Activated CD4-positive, CD25-positive, alpha-beta regulatory T cell treated with anti-CD3 and anti-CD28 coated beads, Interleukin-2, amount 50 U/mL, for 24 hours (primary cell): ENCODE results near the gene PSMA4.
"Not testable (repeated sequence)": the region's sequence is repeated elsewhere in the genome, so short reads cannot be mapped to it uniquely, and the experiment has no call there.

ENCODE experiments used
- ATAC-seq, 2 donors: fragments of 150-1000 bp; cut with Tn5 transposase; one replicate each; pipeline ENCODE4 v1.10.0; 2021; ENCODE audit warnings: mild to moderate bottlenecking in 1 of 2, moderate library complexity in 1 of 2

Gene PSMA4

GRCh38 chr15:78540141-78540870, at the start of gene PSMA4:
PSMA4 (plus strand) TSS chr15:78540444; CDS start chr15:78541928, 1,484 bp downstream.
- ATAC-seq: peak; percentile 82 to 85

DNA sequence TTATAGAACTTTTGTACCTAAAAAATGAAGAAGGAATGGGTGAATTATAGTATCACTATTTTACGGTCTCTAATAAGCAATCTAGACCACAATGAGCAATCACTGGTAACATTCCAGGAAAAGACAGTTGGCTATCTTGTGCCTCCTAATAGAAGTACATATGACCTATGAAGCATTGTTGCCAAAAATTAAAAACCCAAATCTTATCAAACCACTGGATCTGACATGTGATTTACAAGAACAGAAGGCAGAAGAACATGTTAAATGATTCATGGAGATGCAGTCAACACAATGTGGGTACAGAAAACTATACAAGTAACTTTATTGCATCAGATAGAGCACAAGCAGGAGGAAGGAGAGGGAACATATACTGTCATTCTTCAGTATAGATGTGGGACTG, 47.4 kb upstream of the PSMA4 start:
- ATAC-seq: peak in 1 of 2 donors; percentile 51

DNA sequence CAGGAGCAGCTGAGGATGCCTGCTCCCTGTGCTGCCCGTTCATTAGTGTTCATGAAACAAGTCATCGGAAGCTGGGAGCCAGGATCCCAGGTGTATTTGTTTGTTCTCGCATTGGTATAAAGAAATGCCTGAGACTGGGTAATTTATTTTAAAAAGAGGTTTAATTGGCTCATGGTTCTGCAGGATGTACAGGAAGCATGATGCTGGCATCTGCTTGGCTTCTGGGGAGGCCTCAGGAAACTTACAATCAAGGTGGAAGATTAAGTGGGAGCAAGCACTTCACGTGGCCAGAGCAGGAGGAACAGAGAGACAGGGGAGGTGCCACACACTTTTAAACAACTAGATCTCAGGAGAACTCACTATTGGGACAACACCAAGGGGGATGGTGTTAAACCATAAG, 38.4 kb upstream of the PSMA4 start:
- no peak for ATAC-seq

- no peak for ATAC-seq
These were observed 37.6 kb upstream of the PSMA4 start for GRCh38 chr15:78502641-78503040.

DNA sequence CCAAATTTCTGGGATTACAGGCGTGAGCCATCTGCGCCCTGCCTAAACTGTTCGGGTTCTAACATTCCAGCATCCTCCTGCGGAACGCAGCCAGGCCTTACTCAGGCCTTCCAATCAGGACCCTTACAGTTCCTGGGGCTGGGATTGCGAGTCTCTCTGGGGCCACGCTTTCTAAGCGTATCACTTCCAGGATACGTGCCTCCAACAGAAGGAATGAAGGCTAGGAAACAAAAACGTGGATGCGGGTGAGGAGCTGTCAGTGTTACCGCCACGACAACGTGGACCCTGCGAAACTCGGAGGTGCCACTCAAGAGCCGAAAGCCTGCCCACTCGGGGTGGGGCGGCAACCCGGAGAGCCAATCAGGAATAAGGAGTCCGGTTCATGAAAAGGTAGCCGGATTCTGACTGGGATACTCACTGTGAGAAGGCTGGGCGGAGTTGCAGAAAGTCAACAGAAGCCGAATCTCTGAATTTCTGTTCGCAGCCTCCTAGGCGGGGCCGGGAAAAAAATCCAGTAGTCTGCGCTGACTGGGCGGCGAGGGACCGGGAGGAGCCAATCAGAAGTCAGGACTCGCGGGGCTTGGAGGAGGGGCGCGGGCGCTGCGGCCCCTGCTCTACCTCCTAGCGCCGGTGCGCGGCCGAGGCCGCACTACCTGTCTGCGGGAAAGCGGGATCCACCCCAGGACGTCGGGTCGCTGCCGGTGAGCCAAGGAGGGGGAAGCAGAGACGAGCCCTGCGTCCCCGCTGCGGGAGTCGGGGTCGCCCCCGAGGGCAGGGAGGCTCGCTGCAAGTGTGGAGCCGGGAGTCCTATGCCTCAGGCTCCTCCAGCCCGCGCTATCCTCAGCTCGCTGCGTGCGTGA, 33.0 kb upstream of the PSMA4 start, which contains the start of gene HYKK:
TSS of gene HYKK (plus strand) at position 607 of the 860 bp plus-strand sequence. CDS start 5,512 bp downstream, outside the sequence.
- peak; percentile 90 to 94 for ATAC-seq

DNA sequence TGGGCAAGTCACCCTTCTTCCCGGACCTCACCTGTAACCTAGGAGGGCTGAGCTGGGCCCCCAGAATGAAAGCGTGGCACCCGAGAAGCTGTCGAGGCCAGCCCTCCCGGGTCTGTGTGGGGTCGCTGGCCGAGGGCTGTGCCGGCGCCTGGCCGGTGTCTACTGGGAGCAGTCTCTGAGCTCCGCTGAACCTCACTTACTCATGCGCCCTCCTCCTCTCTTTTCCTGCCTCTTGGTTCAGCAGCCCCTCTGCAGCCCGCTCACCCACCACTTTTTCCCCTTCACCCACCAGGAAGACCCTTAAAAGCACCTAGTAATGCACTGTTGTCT, 32.4 kb upstream of the PSMA4 start:
- ATAC-seq: no peak

DNA sequence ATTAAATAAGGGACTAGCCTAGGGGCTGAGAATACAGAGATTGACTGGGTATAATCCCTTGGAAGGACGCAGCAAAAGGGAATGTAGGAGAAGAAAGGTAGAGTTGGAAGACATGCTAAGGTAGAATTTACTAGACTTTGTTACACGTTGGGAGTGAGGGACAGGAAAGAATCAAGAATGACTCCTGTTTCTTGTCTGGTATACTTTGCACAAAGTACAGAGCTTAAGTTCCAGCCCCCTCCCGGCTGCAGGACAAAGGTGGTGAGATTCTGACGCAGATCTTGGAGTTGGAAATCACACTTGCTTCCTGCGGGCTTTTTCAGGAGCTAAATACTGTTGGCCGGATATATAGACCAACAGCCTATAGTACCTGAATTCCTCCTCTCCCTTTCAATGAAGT, 32.0 kb upstream of the PSMA4 start:
- ATAC-seq: no peak

DNA sequence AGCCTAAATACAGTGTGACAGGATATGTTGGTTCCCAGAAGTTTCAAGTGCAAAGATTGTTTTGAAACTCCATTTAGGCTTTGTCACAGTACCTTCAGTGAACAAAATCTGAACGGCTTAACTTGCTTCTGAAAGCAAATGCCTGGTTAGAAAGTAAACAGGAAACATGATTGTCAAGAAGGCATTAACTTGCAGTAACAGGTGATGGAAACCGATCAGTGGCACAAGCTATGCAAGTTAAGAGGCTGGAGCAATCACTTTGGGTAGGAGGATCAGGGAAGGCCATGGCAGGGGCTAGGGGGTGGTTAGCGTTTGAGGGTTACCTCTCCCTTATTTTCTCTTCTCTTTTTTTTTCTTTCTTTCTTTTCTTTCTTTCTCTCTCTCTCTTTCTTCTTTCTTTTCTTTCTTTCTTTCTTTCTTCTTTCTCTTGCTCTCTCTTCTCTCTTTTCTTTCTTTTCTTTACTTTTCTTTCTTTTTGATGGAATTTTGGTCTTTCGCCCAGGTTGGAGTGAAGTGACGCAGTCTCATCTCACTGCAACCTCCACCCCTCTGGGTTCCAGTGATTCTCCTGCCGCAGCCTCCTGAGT, 30.4 kb upstream of the PSMA4 start:
- ATAC-seq: no peak

DNA sequence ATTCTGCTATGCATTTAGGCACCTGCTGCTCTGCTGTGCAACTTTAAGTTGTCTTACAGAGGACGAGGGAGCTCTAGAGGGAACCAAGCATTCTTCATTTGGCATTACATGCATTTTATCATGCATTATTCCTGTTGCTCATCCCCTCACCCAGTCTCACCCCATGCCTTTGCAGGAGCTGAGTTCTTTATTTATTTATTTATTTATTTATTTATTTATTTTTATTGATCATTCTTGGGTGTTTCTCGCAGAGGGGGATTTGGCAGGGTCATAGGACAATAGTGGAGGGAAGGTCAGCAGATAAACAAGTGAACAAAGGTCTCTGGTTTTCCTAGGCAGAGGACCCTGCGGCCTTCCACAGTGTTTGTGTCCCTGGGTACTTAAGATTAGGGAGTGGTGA, 20.2 kb upstream of the PSMA4 start:
- ATAC-seq: not testable (repeated sequence)

DNA sequence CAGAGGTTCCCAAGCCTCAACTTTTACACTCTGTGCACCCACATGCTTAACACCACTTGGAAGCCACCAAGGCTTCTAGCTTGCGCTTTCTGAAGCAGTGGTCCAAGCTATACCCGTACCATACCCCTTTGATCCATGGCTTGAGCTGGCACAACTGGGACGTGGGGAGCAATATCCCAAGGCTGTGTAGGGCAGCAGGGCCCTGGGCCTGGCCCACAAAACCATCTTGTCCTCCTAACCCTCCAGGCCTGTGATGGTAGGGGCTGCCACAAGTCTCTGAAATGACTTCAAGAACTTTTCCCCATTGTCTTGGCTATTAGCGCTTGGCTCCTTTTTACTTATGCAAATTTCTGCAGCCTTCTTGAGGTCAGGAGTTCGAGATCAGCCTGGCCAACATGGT, 16.0 kb upstream of the PSMA4 start:
- no peak for ATAC-seq

- ATAC-seq: no peak
These were observed 12.9 kb upstream of the PSMA4 start for GRCh38 chr15:78527325-78527724.

GRCh38 chr15:78533331-78533730, 6.9 kb upstream of the PSMA4 start:
- ATAC-seq: no peak

- ATAC-seq: no peak
These were observed 4.1 kb upstream of the PSMA4 start for GRCh38 chr15:78536134-78536533.

DNA sequence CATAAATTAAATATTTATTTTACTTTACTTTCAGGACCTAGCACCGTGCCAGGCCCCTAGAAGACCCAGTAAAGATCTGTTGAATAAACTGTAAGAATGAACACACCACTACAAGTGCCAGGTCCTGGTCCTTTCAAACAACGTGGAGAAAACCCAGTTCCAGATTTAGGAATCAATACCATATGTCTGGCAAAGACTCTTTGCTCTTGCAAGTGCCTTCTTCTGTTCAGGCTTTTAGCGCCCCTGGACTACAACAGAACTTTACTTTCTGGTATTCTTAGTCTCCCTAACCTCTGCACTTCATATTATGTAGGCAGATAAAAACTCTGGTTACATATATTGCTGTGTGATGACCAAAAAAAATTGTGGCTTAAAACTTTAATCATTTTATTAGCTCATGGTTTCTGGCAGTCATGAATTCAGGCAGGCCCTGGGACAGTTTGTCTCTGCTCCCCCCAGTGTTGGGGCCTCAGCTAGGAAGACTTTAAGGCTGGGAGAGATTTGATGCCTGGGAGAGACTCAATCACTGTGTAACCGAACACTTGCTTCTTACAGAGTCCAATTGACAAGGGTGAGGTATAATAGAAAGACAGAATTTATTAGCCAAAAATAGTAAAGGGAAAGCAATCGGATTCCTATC, 2.9 kb upstream of the PSMA4 start:
- no peak for ATAC-seq

- ATAC-seq: no peak
These were observed 1.9 kb upstream of the PSMA4 start for GRCh38 chr15:78538358-78538757.

GRCh38 chr15:78539464-78540140, 642 bp upstream of the PSMA4 start:
- not testable (repeated sequence) for ATAC-seq

- ATAC-seq: peak in 1 of 2 donors; percentile 17
These were observed 863 bp downstream of the PSMA4 start for GRCh38 chr15:78540871-78541743.

- no peak for ATAC-seq
These were observed 1.4 kb downstream of the PSMA4 start for GRCh38 chr15:78541744-78542034.

DNA sequence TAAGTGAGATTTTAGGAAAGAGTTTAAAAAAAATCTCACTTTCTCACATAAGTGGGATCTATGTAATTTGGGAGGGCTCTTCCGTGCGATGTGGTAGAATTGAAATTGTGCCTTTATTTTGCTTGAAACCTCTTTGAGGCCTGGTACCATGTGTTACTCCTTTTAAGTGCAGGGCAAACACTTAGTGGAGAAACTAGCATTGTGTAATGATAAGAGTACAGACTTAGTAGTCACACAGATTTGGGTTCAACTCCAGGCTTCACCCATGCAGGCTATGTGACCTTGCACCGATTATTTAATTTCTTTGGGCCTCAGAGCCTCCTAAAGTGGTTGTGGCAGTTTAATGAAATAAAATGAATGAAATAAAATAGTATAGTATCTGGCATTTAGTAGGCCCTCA, 2.4 kb downstream of the PSMA4 start:
- no peak for ATAC-seq

GRCh38 chr15:78550194-78550593, 9.9 kb downstream of the PSMA4 start:
- no peak for ATAC-seq

DNA sequence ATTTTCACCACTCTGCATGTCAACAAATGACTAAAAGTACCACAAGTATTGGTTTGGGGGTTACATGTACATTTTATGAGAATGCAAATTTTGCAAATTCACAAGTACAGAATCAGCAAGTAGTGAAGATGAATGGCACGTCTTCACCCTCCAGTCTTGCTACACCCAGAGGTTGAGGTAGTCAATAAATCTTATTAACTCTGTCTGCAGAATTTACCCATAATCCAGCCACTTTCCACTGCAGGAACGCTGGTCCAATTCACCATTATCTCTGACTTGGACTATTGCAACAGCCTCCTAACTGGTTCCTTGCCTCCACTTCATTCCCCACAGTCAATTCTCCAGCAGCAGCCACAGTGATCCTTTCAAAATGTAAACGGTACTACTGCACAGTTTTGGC, 10.6 kb downstream of the PSMA4 start:
- no peak for ATAC-seq

GRCh38 chr15:78551902-78552301, 11.7 kb downstream of the PSMA4 start:
- no peak for ATAC-seq
